Measurements from ENCODE around the gene MRM3. TPM values are rescaled to one million over a fixed set of nuclear protein-coding genes. Genes with fewer than 3 reads are reported as not detected.

MRM3 gene
- total RNA-seq, 2 donors from 2014 or later, result 13.0 to 22.5 TPM

DNA sequence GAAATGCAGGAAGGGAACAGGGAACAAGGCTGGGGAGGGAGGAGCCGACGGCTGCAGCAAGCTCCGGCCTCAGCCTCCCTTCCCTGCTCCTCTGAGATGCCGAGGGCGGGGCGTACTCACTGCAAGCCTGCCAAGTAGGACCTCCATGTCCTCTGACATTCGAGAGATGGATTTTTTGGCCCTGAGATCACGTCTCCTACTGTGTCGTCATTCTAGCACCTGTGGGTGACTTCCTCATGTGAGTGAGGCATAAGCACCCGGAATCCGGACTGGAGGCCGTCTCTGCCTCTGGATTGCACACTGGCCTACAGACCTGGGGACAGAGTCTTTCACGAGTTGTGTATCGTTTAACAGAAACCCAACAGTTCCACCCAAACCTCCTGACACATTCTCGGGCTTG lies 14.5 kb downstream of the MRM3 start:
- intact Hi-C loops (cut with DNase I), result no loop called here
- TF ChIP-seq, protein P1, sequence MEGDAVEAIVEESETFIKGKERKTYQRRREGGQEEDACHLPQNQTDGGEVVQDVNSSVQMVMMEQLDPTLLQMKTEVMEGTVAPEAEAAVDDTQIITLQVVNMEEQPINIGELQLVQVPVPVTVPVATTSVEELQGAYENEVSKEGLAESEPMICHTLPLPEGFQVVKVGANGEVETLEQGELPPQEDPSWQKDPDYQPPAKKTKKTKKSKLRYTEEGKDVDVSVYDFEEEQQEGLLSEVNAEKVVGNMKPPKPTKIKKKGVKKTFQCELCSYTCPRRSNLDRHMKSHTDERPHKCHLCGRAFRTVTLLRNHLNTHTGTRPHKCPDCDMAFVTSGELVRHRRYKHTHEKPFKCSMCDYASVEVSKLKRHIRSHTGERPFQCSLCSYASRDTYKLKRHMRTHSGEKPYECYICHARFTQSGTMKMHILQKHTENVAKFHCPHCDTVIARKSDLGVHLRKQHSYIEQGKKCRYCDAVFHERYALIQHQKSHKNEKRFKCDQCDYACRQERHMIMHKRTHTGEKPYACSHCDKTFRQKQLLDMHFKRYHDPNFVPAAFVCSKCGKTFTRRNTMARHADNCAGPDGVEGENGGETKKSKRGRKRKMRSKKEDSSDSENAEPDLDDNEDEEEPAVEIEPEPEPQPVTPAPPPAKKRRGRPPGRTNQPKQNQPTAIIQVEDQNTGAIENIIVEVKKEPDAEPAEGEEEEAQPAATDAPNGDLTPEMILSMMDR (IDR thresholded peaks at IDR 0.05), result no peak

DNA sequence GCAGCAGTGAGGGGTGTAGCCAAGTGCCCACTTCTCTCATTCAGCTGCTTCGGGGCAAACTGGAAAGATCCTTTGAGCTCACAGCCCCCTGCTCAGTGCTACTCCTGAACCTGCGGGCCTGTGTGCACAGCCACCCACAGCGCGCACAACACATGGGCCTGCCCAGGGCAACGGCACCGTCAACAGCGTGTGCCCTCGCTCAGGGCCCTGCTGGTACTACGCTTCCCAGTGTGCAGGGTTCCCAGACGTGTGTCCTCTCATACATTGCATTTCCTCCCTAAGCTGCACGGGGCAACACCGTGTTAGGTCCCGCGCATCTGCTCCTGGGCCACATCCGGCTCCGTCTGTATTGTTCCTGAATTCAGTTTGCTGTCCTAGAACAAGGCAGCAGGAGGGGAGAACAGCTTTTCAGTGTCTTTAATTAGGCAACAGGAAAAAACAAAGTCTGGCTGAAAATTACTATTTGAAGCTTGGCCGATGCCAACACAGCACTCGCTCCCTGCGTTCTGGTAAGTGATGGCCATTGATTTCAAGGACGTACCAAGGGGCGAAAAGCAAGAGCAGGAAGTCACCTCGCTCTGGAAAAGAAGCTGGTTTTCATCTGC lies 15.2 kb downstream of the MRM3 start:
- H3K27ac ChIP-seq, result no peak overlapping the region
- H3K9ac ChIP-seq (ENCODE audit: low read depth in 2 of 2, low read length in 2 of 2), result no peak overlapping the region
- TF ChIP-seq, protein P1 (IDR thresholded peaks at IDR 0.05), result no peak
- H3K27me3 ChIP-seq, result no peaks in the 10 kb centered on the region
- no peaks in the 10 kb centered on the region for H3K4me1 ChIP-seq
- no peaks in the 10 kb centered on the region for H3K36me3 ChIP-seq
- H3K9me3 ChIP-seq, result no peaks in the 10 kb centered on the region
- no peak for DNase-seq
- intact Hi-C loops (cut with DNase I), result no loop called here
- H3K4me3 ChIP-seq, result no peak overlapping the region

More for the DNA sequence above, 14.5 kb downstream of the MRM3 start:
- no peaks in the 10 kb centered on the region for H3K36me3 ChIP-seq
- no peak for DNase-seq
- H3K27ac ChIP-seq, result no peak overlapping the region
- H3K9ac ChIP-seq (ENCODE audit: low read depth in 2 of 2, low read length in 2 of 2), result no peak overlapping the region
- H3K4me1 ChIP-seq, result no peaks in the 10 kb centered on the region
- no peak overlapping the region for H3K4me3 ChIP-seq
- H3K9me3 ChIP-seq, result no peaks in the 10 kb centered on the region
- no peaks in the 10 kb centered on the region for H3K27me3 ChIP-seq

DNA sequence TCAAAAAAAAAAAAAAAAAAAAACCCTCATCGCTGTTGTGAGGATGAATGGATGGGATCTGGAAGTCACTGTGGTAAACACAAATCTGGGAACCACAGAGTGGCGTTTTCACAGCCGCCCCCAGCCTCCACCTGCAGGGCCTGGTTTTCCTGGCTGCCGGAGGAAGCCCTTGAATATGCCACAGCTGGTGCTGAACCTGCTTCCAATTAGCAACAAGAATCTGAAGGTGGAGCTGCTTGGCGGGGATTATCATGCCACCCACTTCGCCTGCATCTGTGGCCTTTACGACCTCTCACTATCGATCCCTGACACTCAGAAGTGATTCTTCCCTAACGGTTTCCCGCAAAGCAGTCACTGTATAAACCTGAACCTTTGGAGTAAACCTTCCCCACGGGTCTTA lies 16.1 kb downstream of the MRM3 start:
- no peak overlapping the region for H3K27ac ChIP-seq
- intact Hi-C loops (cut with DNase I), result no loop called here
- H3K36me3 ChIP-seq, result no peaks in the 10 kb centered on the region
- no peak overlapping the region for H3K4me3 ChIP-seq
- no peaks in the 10 kb centered on the region for H3K4me1 ChIP-seq
- TF ChIP-seq, protein P1 (IDR thresholded peaks at IDR 0.05), result no peak
- no peak overlapping the region for H3K9ac ChIP-seq (ENCODE audit: low read depth in 2 of 2, low read length in 2 of 2)
- no peaks in the 10 kb centered on the region for H3K9me3 ChIP-seq
- H3K27me3 ChIP-seq, result no peaks in the 10 kb centered on the region
- no peak for DNase-seq

DNA sequence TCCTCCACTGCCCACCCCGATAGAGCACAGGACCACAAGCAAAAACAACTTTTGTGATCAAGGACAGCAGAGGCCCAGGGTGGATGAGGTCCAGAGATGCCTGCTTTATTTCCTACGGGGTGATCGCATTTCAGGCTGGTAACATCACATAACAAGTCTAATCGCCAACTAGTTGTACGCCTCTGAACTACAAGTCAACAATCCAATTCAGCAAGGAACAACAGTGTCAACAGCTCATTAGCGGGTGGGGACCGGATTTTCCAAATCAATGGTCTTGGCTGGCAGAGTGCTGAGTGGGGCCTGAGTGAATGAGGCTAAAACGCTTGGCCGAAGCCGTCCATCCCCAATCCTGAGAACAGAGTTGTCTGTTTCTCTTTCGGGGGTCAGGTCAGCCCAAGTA lies 17.1 kb downstream of the MRM3 start:
- no peaks in the 10 kb centered on the region for H3K36me3 ChIP-seq
- no peak overlapping the region for H3K9ac ChIP-seq (ENCODE audit: low read depth in 2 of 2, low read length in 2 of 2)
- no peak for DNase-seq
- no peak overlapping the region for H3K27ac ChIP-seq
- intact Hi-C loops (cut with DNase I), result no loop called here
- H3K4me1 ChIP-seq, result no peaks in the 10 kb centered on the region
- H3K27me3 ChIP-seq, result no peaks in the 10 kb centered on the region
- H3K4me3 ChIP-seq, result no peak overlapping the region
- TF ChIP-seq, protein P1 (IDR thresholded peaks at IDR 0.05), result no peak
- no peaks in the 10 kb centered on the region for H3K9me3 ChIP-seq

DNA sequence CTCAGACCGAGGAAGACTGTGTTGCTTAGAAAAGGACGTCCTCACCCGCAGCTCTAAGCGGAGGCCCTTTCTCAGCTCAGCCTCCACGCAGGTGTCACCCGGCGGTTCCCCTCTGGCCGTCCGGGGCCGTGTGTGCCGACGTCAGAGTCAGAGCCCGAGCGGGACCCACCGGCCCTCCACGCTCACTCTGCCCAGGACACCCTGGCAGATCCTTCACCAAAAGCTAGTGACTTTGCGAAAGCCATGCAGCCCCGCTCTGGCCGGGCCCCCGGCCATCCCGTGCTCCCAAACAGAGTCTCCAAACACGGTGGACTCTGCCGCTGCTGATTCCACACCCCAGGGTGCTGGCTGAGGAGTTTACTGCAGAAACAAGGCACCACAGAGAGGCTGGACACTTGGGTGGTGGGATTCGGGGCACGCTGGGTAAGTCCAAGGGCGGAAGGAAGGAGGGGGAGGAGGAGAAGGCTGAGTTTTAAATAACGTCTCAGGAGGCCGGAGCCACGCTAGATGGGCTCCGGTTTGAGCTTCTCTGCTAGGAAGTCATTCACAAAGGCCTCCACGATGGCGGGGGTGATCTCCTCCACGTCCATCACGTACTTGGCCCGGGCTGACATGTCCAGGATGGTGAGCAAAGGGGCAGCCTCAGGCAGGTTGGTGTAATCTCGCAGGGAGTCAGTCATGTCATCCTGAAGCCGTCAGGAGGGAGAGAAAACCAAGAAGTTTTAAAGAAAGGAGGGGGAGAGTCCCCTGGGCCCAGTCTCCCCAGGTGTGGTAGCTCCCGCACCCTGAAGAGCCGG lies 18.5 kb downstream of the MRM3 start:
- H3K4me3 ChIP-seq, result no peak overlapping the region
- DNase-seq, result no peak
- no peaks in the 10 kb centered on the region for H3K4me1 ChIP-seq
- no peak overlapping the region for H3K27ac ChIP-seq
- TF ChIP-seq, protein P1 (IDR thresholded peaks at IDR 0.05), result no peak
- intact Hi-C loops (cut with DNase I), result no loop called here
- no peaks in the 10 kb centered on the region for H3K27me3 ChIP-seq
- H3K9ac ChIP-seq (ENCODE audit: low read depth in 2 of 2, low read length in 2 of 2), result no peak overlapping the region
- no peaks in the 10 kb centered on the region for H3K9me3 ChIP-seq
- no peaks in the 10 kb centered on the region for H3K36me3 ChIP-seq

Data from colonic mucosa (tissue), 4 donors.